Measurements from ENCODE around the gene ZNF516.
A peak's percentile ranks its signal among the peaks of the same experiment; 100 is the strongest.

Gene ZNF516

DNA sequence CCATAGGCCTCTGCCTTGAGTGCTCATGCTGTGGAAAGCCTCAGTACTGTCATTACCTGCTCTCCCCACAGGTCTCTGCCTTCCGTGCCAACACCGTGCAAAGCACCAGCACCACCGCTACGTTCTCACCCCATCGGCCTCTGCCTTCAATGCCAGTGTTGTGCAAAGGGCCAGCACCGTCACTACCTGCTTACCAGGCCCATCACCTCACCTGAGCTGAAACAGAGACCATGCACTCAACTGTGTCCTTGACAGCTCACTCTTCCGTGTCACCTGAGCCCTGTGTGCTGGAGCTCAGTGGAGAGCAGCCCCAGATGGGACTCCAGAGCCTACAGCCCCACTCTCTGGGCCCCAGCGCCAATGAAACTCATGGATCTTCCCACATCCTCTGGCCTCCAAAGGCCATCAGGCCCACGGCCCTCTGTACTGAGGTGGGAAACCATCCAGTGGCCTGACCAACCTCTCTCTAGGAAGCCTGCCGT is 62.7 kb downstream of the ZNF516 start:
- H3K36me3 ChIP-seq (ENCODE audit: control insufficient read depth in 1 of 2, insufficient read depth in 2 of 2, low read depth in 1 of 2, low read length in 2 of 2): peaks cover 35 to 56% of the 10 kb centered on the region in 2 experiments
- no peak overlapping the region for H3K27ac ChIP-seq (ENCODE audit: low read length, poor library complexity, severe bottlenecking)
- H3K9ac ChIP-seq (ENCODE audit: low read length): no peak overlapping the region
- peaks cover 50% of the 10 kb centered on the region for H3K79me1 ChIP-seq (replicated peaks; ENCODE audit: low read length, poor library complexity, severe bottlenecking)
- no peak overlapping the region for H3K4me3 ChIP-seq (ENCODE audit: insufficient read depth in 1 of 2, low read depth in 1 of 2, low read length in 2 of 2)
- no peak overlapping the region for H2AK5ac ChIP-seq (ENCODE audit: low read length, severe bottlenecking)
- H3K23ac ChIP-seq (ENCODE audit: low read length in 2 of 2): no peak overlapping the region
- no peak overlapping the region for H3K4ac ChIP-seq (ENCODE audit: low read depth in 1 of 2, low read length in 2 of 2)
- no peak overlapping the region for H2AFZ ChIP-seq (ENCODE audit: low read depth, low read length)
- H2BK15ac ChIP-seq (ENCODE audit: low read depth, poor library complexity, severe bottlenecking): no peak overlapping the region
- H2BK120ac ChIP-seq (ENCODE audit: low read depth, low read length): no peak overlapping the region
- no peaks in the 10 kb centered on the region for H3K27me3 ChIP-seq (ENCODE audit: control insufficient read depth in 1 of 2, insufficient read depth in 1 of 2, low read length in 2 of 2)
- H3K18ac ChIP-seq (ENCODE audit: low read depth in 1 of 2, low read length in 2 of 2): no peak overlapping the region
- peak overlapping the region; percentile 28 for H4K91ac ChIP-seq (ENCODE audit: low read length)
- peaks cover 3% of the 10 kb centered on the region for H3K4me1 ChIP-seq (ENCODE audit: control insufficient read depth, insufficient read depth, low read depth, low read length)
- H3K9me3 ChIP-seq (ENCODE audit: control insufficient read depth, low read length): no peaks in the 10 kb centered on the region
- DNase-seq: no peak
- H3K14ac ChIP-seq (ENCODE audit: low read length in 2 of 2): no peak overlapping the region
- no peak overlapping the region for H3K4me2 ChIP-seq (ENCODE audit: low read length, poor library complexity, severe bottlenecking)
- H2BK12ac ChIP-seq (ENCODE audit: low read length in 2 of 2): no peak overlapping the region
- 91% methylated on average over 10 of the region's 10 CpGs for WGBS
- no peak overlapping the region for H4K8ac ChIP-seq (ENCODE audit: low read length)
- no peak overlapping the region for H2BK5ac ChIP-seq (ENCODE audit: low read depth, low read length, poor library complexity, severe bottlenecking)

DNA sequence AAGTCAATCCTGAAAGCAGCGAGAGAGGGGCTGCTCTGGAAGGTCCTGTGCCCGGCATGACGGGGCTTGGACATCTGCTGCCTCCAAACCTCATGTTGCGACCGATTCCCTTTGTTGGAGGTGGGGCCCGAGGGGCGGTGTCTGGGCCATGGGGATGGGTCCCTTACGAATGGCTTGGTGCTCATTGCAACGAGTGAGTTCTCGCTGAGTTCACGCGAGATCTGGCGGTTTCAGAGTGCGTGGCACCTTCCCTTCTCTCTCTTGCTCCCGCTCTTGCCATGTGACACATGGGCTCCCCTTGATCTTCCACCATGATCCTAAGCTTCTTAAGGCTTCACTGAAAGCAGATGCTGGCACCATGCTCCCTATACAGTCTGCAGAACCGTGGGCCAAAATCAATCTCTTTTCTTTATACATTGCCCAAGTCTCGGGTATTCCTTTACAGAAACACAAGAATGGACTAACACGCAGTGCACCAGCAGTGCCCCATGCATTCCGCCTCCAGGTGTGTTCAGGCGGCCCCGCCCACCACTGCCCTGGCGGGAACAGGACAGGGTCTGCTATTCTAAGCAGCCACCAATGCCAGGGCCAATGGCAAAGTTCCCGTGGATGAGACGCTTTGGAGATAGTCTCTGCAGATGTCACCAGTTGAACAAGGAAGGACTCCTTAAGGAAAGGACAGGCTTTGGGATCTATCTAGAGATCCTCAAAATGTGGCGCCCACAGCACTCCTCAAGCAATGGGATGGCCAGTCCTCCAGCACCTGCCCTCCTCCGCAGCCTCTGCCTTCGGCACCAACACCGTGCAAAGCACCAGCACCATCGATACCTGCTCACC is 63.4 kb downstream of the ZNF516 start:
- Histone ChIP-seq H3K4me3 (ENCODE audit: insufficient read depth in 1 of 2, low read depth in 1 of 2, low read length in 2 of 2) (no peak overlapping the region), H2BK120ac (ENCODE audit: low read depth, low read length) (no peak overlapping the region), H3K23ac (ENCODE audit: low read length in 2 of 2) (no peak overlapping the region), H3K9ac (ENCODE audit: low read length) (no peak overlapping the region), H2BK5ac (ENCODE audit: low read depth, low read length, poor library complexity, severe bottlenecking) (no peak overlapping the region), H3K4me2 (ENCODE audit: low read length, poor library complexity, severe bottlenecking) (no peak overlapping the region), H3K36me3 (ENCODE audit: control insufficient read depth in 1 of 2, insufficient read depth in 2 of 2, low read depth in 1 of 2, low read length in 2 of 2) (peaks cover 31 to 50% of the 10 kb centered on the region in 2 experiments), H2BK15ac (ENCODE audit: low read depth, poor library complexity, severe bottlenecking) (no peak overlapping the region), H2BK12ac (ENCODE audit: low read length in 2 of 2) (no peak overlapping the region), H3K9me3 (ENCODE audit: control insufficient read depth, low read length) (no peaks in the 10 kb centered on the region), H4K8ac (ENCODE audit: low read length) (no peak overlapping the region), H4K91ac (ENCODE audit: low read length) (no peak overlapping the region), H3K14ac (ENCODE audit: low read length in 2 of 2) (no peak overlapping the region), H3K27ac (ENCODE audit: low read length, poor library complexity, severe bottlenecking) (no peak overlapping the region), H2AK5ac (ENCODE audit: low read length, severe bottlenecking) (no peak overlapping the region), H3K4ac (ENCODE audit: low read depth in 1 of 2, low read length in 2 of 2) (no peak overlapping the region), H3K79me1 (replicated peaks; ENCODE audit: low read length, poor library complexity, severe bottlenecking) (peaks cover 47% of the 10 kb centered on the region), H3K4me1 (ENCODE audit: control insufficient read depth, insufficient read depth, low read depth, low read length) (peaks cover 4% of the 10 kb centered on the region), H3K27me3 (ENCODE audit: control insufficient read depth in 1 of 2, insufficient read depth in 1 of 2, low read length in 2 of 2) (no peaks in the 10 kb centered on the region), H2AFZ (ENCODE audit: low read depth, low read length) (no peak overlapping the region), H3K18ac (ENCODE audit: low read depth in 1 of 2, low read length in 2 of 2) (no peak overlapping the region)
- 99% methylated on average over 29 of the region's 29 CpGs for WGBS
- DNase-seq: no peak

DNA sequence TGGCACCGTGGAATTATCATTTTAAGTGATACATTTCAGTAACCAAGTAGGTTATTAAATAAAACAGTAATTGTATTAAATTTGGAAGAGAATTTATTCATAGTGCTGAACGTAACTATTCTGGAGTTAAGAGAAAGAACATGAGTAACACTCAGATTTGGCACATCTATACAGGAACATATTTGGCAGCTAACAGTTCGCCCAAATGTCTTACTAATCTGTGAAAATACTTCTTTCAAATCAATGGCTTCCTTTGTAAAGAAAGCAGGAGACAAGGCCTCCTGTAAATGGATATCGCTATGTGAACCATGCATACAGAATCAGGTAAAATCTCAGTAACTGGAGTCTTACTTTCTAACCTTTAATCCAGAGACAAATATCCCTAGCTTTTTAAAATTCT is 64.4 kb downstream of the ZNF516 start:
- no peak overlapping the region for H3K14ac ChIP-seq (ENCODE audit: low read length in 2 of 2)
- no peak overlapping the region for H2AFZ ChIP-seq (ENCODE audit: low read depth, low read length)
- peaks cover 37% of the 10 kb centered on the region for H3K79me1 ChIP-seq (replicated peaks; ENCODE audit: low read length, poor library complexity, severe bottlenecking)
- no peak overlapping the region for H3K27ac ChIP-seq (ENCODE audit: low read length, poor library complexity, severe bottlenecking)
- no peaks in the 10 kb centered on the region for H3K9me3 ChIP-seq (ENCODE audit: control insufficient read depth, low read length)
- H3K4ac ChIP-seq (ENCODE audit: low read depth in 1 of 2, low read length in 2 of 2): no peak overlapping the region
- no peak for DNase-seq
- H3K27me3 ChIP-seq (ENCODE audit: control insufficient read depth in 1 of 2, insufficient read depth in 1 of 2, low read length in 2 of 2): no peaks in the 10 kb centered on the region
- peak overlapping the region; percentile 36 for H3K9ac ChIP-seq (ENCODE audit: low read length)
- no peak overlapping the region for H2BK12ac ChIP-seq (ENCODE audit: low read length in 2 of 2)
- H3K36me3 ChIP-seq (ENCODE audit: control insufficient read depth in 1 of 2, insufficient read depth in 2 of 2, low read depth in 1 of 2, low read length in 2 of 2): peaks cover 31 to 40% of the 10 kb centered on the region in 2 experiments
- no peak overlapping the region for H2BK5ac ChIP-seq (ENCODE audit: low read depth, low read length, poor library complexity, severe bottlenecking)
- H4K8ac ChIP-seq (ENCODE audit: low read length): no peak overlapping the region
- peaks cover 4% of the 10 kb centered on the region for H3K4me1 ChIP-seq (ENCODE audit: control insufficient read depth, insufficient read depth, low read depth, low read length)
- no peak overlapping the region for H3K18ac ChIP-seq (ENCODE audit: low read depth in 1 of 2, low read length in 2 of 2)
- H2BK15ac ChIP-seq (ENCODE audit: low read depth, poor library complexity, severe bottlenecking): no peak overlapping the region
- no peak overlapping the region for H3K4me3 ChIP-seq (ENCODE audit: insufficient read depth in 1 of 2, low read depth in 1 of 2, low read length in 2 of 2)
- H2AK5ac ChIP-seq (ENCODE audit: low read length, severe bottlenecking): no peak overlapping the region
- H3K4me2 ChIP-seq (ENCODE audit: low read length, poor library complexity, severe bottlenecking): no peak overlapping the region
- H2BK120ac ChIP-seq (ENCODE audit: low read depth, low read length): no peak overlapping the region
- H4K91ac ChIP-seq (ENCODE audit: low read length): no peak overlapping the region
- WGBS: 98% methylated on average over 3 of the region's 4 CpGs
- no peak overlapping the region for H3K23ac ChIP-seq (ENCODE audit: low read length in 2 of 2)

DNA sequence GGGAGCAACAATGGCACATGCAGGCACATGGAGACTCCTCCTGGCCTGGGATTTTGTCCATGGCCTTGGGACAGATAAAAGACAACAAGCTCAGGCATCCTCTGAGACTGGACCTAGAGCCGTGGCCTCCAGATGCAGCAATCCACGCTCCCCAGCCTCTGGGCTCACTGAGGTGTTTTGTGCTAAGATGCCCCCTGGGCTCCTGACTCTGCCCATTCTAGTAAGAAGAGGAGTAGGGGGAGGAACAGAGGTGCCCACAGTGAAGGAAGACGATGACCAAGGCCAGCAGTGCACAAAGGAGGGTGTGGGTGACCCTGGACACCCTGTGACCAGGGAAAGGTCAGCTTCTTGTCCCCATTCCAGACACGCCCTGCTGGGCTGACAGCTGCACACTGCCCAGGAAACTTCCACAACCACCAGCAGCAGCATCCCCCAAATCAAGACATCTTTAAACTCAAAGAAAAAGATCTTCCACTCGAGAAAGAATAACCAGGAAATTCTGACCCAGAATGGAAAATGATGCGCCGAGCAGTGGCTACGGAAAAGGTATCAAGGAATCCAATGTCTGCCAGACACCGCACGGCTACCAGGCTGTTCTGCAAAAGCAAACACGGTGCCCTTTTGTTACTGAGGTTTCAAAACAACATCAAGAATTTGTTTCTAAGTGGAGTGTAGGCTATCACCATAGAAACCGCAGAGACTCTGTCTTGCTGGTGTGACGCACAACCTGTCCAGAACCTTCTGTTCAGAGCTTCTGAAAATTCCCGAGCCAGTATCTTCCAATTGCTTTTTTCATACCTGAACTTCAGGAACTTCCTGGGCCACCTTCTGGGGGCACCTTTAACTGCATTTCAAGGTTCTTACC is 65.5 kb downstream of the ZNF516 start:
- no peak overlapping the region for H4K8ac ChIP-seq (ENCODE audit: low read length)
- peaks cover 4% of the 10 kb centered on the region for H3K4me1 ChIP-seq (ENCODE audit: control insufficient read depth, insufficient read depth, low read depth, low read length)
- no peaks in the 10 kb centered on the region for H3K9me3 ChIP-seq (ENCODE audit: control insufficient read depth, low read length)
- H3K27me3 ChIP-seq (ENCODE audit: control insufficient read depth in 1 of 2, insufficient read depth in 1 of 2, low read length in 2 of 2): no peaks in the 10 kb centered on the region
- DNase-seq: no peak
- H3K36me3 ChIP-seq (ENCODE audit: control insufficient read depth in 1 of 2, insufficient read depth in 2 of 2, low read depth in 1 of 2, low read length in 2 of 2): peaks cover 25 to 37% of the 10 kb centered on the region in 2 experiments
- no peak overlapping the region for H2AFZ ChIP-seq (ENCODE audit: low read depth, low read length)
- no peak overlapping the region for H3K18ac ChIP-seq (ENCODE audit: low read depth in 1 of 2, low read length in 2 of 2)
- H3K4me3 ChIP-seq (ENCODE audit: insufficient read depth in 1 of 2, low read depth in 1 of 2, low read length in 2 of 2): no peak overlapping the region
- H3K4me2 ChIP-seq (ENCODE audit: low read length, poor library complexity, severe bottlenecking): no peak overlapping the region
- no peak overlapping the region for H3K14ac ChIP-seq (ENCODE audit: low read length in 2 of 2)
- no peak overlapping the region for H2BK120ac ChIP-seq (ENCODE audit: low read depth, low read length)
- H2BK12ac ChIP-seq (ENCODE audit: low read length in 2 of 2): no peak overlapping the region
- no peak overlapping the region for H3K9ac ChIP-seq (ENCODE audit: low read length)
- H3K27ac ChIP-seq (ENCODE audit: low read length, poor library complexity, severe bottlenecking): no peak overlapping the region
- H3K4ac ChIP-seq (ENCODE audit: low read depth in 1 of 2, low read length in 2 of 2): no peak overlapping the region
- H2AK5ac ChIP-seq (ENCODE audit: low read length, severe bottlenecking): no peak overlapping the region
- H3K79me1 ChIP-seq (replicated peaks; ENCODE audit: low read length, poor library complexity, severe bottlenecking): peaks cover 33% of the 10 kb centered on the region
- no peak overlapping the region for H2BK15ac ChIP-seq (ENCODE audit: low read depth, poor library complexity, severe bottlenecking)
- no peak overlapping the region for H4K91ac ChIP-seq (ENCODE audit: low read length)
- no peak overlapping the region for H2BK5ac ChIP-seq (ENCODE audit: low read depth, low read length, poor library complexity, severe bottlenecking)
- WGBS: 93% methylated on average over 14 of the region's 14 CpGs
- no peak overlapping the region for H3K23ac ChIP-seq (ENCODE audit: low read length in 2 of 2)
